Ectodermal cell (in vitro differentiated cells): Measurements from ENCODE around the gene EPB42. TPM values are rescaled to one million over a fixed set of nuclear protein-coding genes. Genes with fewer than 3 reads are reported as not detected.

Source experiments
- H3K27ac ChIP-seq: 2 replicates; pipeline ENCODE4 v1.7.0; 2013; ENCODE audit warnings: mild to moderate bottlenecking, low read depth, low read length; ENCODE audit not compliant: insufficient read depth, poor library complexity, severe bottlenecking
- H3K27me3 ChIP-seq: 2 replicates; pipeline ENCODE4 v1.7.0; 2013; ENCODE audit warnings: mild to moderate bottlenecking, low read length; ENCODE audit not compliant: insufficient read depth, control insufficient read depth, poor library complexity, severe bottlenecking
- H3K36me3 ChIP-seq: one replicate; pipeline ENCODE4 v1.7.0; 2013; ENCODE audit warnings: low read length; ENCODE audit not compliant: control insufficient read depth, insufficient read depth
- H3K4me1 ChIP-seq: one replicate; pipeline ENCODE4 v1.7.0; 2013; ENCODE audit warnings: low read length; ENCODE audit not compliant: control insufficient read depth, insufficient read depth
- H3K4me3 ChIP-seq: 2 replicates; pipeline ENCODE4 v1.7.0; 2013; ENCODE audit warnings: low read depth, low read length, control low read depth; ENCODE audit not compliant: insufficient read depth
- H3K9me3 ChIP-seq: 2 replicates; pipeline ENCODE4 v1.7.0; 2013; ENCODE audit warnings: mild to moderate bottlenecking, low read length, moderate library complexity; ENCODE audit not compliant: control insufficient read depth
- WGBS, 2 experiments: methylation state at CpG; one replicate each; pipeline ENCODE4 v1.1.7; 2013; ENCODE audit warnings: missing lambda C conversion rate in 2 of 2; 5-methylcytosine and 5-hydroxymethylcytosine counted together
- polyA plus RNA-seq, 4 experiments: library from polyadenylated mRNA; stranded (reverse); fragments of 50-300 nt; gene quantifications; one replicate each; pipeline ENCODE4 v1.2.3, GENCODE V29; 2013

EPB42 gene
- polyA plus RNA-seq (2013, experiment 1 of 4) = not detected
- polyA plus RNA-seq (2013, experiment 2 of 4) = not detected
- not detected for polyA plus RNA-seq (2013, experiment 3 of 4)
- not detected for polyA plus RNA-seq (2013, experiment 4 of 4)

DNA sequence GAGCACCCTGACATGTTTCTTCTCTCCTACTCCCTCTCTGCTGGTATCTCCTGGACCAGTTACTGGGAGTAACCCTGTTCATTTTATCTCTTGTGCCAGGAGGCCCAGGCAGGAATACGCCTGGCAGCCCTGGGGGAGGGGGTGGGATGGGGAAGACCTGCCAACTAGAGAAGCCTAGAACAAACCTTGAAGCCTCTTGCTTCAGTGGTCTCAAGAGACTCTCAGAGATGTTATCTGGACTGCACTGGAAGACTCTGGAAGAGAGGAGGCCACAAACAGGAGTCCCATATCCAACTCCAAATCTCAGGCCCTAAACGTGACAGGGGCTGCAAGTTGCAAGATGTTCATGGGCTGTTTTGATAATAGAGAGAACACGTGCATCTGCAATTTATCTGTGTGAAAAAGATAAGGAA lies at the start of gene EPB42:
Gene EPB42, minus strand, starts transcription at position 28 of the 413 bp plus-strand sequence. CDS start 193 bp downstream, outside the sequence.
- Histone ChIP-seq H3K36me3 (no peaks in the 10 kb centered on the region), H3K4me3 (no peak within 1 kb of the TSS), H3K27ac (no peak within 1 kb of the TSS), H3K4me1 (no peaks in the 10 kb centered on the region), H3K27me3 (no peaks in the 10 kb centered on the region), H3K9me3 (no peaks in the 10 kb centered on the region)
- WGBS, 2 experiments = 93 to 95% methylated on average over 3 of the region's 3 CpGs

DNA sequence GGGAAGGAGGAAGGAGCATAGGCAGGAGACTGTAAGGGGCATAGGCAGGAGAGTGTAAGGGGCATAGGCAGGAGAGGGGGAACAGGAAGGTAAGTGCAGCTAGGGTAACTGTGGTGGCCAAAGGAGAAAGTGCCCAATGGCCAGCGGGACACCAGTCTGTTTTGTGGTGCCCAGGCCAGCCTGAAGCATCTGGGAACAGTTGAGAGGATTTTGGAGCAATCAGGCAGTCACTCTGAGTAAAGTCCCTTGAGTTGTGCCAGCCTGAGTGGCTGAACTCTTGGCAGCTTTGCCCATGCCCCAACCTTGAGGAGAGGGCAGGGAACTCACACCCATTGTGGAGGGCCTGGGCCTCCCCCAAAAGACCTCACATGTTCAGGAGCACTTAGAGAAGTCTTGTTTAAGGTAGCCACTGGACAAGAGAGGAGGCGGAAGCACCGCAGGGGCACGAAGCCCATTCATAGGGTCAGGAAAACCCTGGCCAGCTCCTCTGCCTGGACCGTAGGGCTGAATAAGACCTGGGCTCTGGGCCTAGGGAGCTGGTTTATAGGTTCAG lies 49.4 kb upstream of the EPB42 start:
- no peak overlapping the region for H3K27ac ChIP-seq
- peaks cover 3% of the 10 kb centered on the region for H3K27me3 ChIP-seq
- 81 to 87% methylated on average over 5 of the region's 5 CpGs for WGBS, 2 experiments
- H3K9me3 ChIP-seq = no peaks in the 10 kb centered on the region
- H3K36me3 ChIP-seq = no peaks in the 10 kb centered on the region
- H3K4me1 ChIP-seq = no peaks in the 10 kb centered on the region
- no peak overlapping the region for H3K4me3 ChIP-seq

GRCh38 chr15:43268111-43269105 lies 47.6 kb upstream of the EPB42 start:
- 70 to 71% methylated on average over 11 of the region's 11 CpGs for whole genome bisulfite sequencing, 2 experiments
- no peak overlapping the region for H3K27ac ChIP-seq
- no peaks in the 10 kb centered on the region for H3K4me1 ChIP-seq
- H3K36me3 ChIP-seq = no peaks in the 10 kb centered on the region
- peaks cover 4% of the 10 kb centered on the region for H3K27me3 ChIP-seq
- no peaks in the 10 kb centered on the region for H3K9me3 ChIP-seq
- H3K4me3 ChIP-seq = no peak overlapping the region

DNA sequence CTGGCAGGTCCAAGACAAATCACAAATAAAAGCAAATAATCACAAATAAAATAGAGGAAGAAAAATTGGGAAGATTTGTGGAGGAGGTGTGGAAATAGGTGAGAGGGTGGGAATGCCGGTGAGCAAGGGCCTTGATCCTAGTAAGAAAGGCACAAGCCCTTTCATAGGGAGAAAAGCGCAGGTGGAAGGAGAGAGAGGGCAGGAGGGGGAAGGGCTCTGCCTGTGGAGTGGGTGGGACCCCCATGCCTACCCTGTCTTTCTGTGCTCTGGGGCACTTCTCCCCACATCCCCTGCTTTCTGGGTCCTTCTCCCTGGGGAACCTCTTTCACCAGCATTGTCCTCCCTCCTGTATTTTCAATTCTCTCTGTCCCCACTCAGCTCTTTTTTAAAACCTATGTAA lies 46.6 kb upstream of the EPB42 start:
- no peak overlapping the region for H3K4me3 ChIP-seq
- no peaks in the 10 kb centered on the region for H3K4me1 ChIP-seq
- H3K36me3 ChIP-seq = no peaks in the 10 kb centered on the region
- peaks cover 4% of the 10 kb centered on the region for H3K27me3 ChIP-seq
- WGBS, 2 experiments = 85 to 91% methylated on average over 2 of the region's 2 CpGs
- no peaks in the 10 kb centered on the region for H3K9me3 ChIP-seq
- H3K27ac ChIP-seq = no peak overlapping the region

GRCh38 chr15:43266834-43267233 lies 46.0 kb upstream of the EPB42 start, which contains the start of gene TGM5:
Gene TGM5, minus strand, starts transcription at chr15:43266928. Its CDS starts 79 bp downstream, at chr15:43266849.
- Histone ChIP-seq H3K27me3 (peaks cover 4% of the 10 kb centered on the region), H3K9me3 (no peaks in the 10 kb centered on the region), H3K4me1 (no peaks in the 10 kb centered on the region), H3K4me3 (no peak within 1 kb of the TSS), H3K36me3 (no peaks in the 10 kb centered on the region), H3K27ac (no peak within 1 kb of the TSS)
- WGBS, 2 experiments = 85 to 91% methylated on average over 8 of the region's 8 CpGs

DNA sequence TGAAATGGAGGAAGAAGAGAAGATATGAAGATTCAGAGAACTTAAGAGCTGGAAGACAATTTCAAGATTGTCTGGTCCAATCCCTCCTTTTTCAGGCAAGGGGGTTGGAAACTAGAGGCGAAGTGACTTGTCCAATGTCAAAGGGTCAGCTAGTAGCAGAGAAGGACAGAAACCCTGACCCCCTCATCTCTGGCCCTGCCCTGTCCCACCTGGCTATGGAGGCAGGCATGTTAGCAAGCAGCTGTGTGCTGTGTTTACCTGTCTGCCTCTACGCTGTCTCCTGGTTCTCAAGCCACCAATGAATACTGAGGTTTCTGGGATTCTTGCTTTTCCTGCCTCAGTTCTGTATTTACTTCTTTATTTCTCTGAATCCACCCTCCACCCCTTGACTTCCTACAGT lies 45.6 kb upstream of the EPB42 start:
- H3K36me3 ChIP-seq = no peaks in the 10 kb centered on the region
- 93 to 98% methylated on average over 2 of the region's 2 CpGs for WGBS, 2 experiments
- H3K27me3 ChIP-seq = peaks cover 4% of the 10 kb centered on the region
- no peaks in the 10 kb centered on the region for H3K9me3 ChIP-seq
- H3K27ac ChIP-seq = no peak overlapping the region
- H3K4me3 ChIP-seq = no peak overlapping the region
- no peaks in the 10 kb centered on the region for H3K4me1 ChIP-seq

- Histone ChIP-seq H3K9me3 (no peaks in the 10 kb centered on the region), H3K27me3 (peaks cover under 1% of the 10 kb centered on the region), H3K27ac (no peak overlapping the region), H3K36me3 (no peaks in the 10 kb centered on the region), H3K4me1 (no peaks in the 10 kb centered on the region), H3K4me3 (no peak overlapping the region)
- 92 to 93% methylated on average over 19 of the region's 19 CpGs for WGBS, 2 experiments
These were observed 39.3 kb upstream of the EPB42 start for GRCh38 chr15:43260011-43260615.

DNA sequence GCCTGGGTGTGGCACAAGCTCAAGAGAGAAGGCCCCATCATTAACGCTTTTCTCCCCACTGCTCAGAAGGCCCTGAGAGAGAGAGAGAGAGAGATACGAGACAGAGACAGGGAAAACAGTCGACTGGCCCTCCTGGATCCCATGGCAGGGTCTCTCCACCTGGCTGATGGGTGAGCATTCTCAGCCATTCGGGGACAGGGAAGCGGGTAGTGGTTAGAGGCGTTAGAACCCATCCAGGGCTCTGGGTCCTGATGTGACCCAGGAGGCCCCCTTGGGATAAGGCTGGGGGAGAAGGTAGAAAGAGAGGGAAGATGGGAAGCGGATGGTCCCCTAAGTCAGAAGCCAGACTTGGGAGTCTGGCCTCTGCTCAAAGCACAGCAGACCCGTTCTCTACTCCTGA lies 38.0 kb upstream of the EPB42 start:
- Histone ChIP-seq H3K27me3 (no peaks in the 10 kb centered on the region), H3K9me3 (no peaks in the 10 kb centered on the region), H3K27ac (no peak overlapping the region), H3K4me3 (no peak overlapping the region), H3K36me3 (no peaks in the 10 kb centered on the region), H3K4me1 (no peaks in the 10 kb centered on the region)
- WGBS, 2 experiments = 89 to 93% methylated on average over 8 of the region's 8 CpGs

GRCh38 chr15:43256341-43256740 lies 35.5 kb upstream of the EPB42 start:
- Histone ChIP-seq H3K9me3 (no peaks in the 10 kb centered on the region), H3K4me3 (no peak overlapping the region), H3K36me3 (no peaks in the 10 kb centered on the region), H3K4me1 (no peaks in the 10 kb centered on the region), H3K27me3 (no peaks in the 10 kb centered on the region), H3K27ac (no peak overlapping the region)
- 86 to 87% methylated on average over 7 of the region's 7 CpGs for WGBS, 2 experiments

DNA sequence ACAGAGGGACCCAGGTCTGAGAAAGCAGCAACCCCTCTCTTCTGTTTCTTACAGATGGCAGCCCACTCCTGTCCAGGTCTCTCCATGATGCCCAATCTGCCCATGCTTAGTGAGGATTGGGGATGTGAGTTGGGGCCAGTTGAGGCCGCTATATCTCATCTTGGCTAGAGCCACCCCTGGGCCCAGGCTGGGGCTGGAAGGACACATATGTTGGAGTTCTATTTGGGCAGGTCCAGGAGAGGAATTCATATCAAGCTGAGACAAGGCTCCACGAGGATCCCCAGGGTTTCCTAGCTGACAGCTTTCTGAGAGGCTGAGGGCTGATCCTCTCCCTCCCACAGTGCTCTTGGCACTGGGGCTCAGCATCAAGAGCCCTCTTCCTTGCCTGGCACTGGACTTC lies 34.6 kb upstream of the EPB42 start:
- Histone ChIP-seq H3K4me1 (no peaks in the 10 kb centered on the region), H3K4me3 (no peak overlapping the region), H3K36me3 (no peaks in the 10 kb centered on the region), H3K27me3 (no peaks in the 10 kb centered on the region), H3K9me3 (no peaks in the 10 kb centered on the region), H3K27ac (no peak overlapping the region)
- 86 to 87% methylated on average over 2 of the region's 2 CpGs for WGBS, 2 experiments
